ENCODE measurements around the gene UBE2N.

DNA sequence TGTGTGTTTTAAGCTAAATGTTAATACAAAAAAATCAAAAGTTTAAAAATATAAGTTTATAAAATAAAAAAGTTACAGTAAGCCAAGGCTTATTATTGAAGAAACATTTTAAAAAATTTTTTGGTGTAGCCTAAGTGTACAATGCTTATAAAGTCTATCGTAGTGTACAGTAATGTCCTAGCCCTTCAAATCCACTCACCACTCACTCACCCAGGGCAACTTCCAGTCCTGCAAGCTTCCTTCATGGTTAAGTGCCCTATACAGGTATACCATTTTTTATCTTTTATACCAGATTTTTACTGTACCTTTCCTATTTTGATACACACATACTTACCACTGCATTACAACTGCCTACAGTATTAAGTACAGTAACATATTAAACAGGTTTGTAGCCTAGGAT is 11.9 kb downstream of the UBE2N start:
- TF ChIP-seq, protein P1, sequence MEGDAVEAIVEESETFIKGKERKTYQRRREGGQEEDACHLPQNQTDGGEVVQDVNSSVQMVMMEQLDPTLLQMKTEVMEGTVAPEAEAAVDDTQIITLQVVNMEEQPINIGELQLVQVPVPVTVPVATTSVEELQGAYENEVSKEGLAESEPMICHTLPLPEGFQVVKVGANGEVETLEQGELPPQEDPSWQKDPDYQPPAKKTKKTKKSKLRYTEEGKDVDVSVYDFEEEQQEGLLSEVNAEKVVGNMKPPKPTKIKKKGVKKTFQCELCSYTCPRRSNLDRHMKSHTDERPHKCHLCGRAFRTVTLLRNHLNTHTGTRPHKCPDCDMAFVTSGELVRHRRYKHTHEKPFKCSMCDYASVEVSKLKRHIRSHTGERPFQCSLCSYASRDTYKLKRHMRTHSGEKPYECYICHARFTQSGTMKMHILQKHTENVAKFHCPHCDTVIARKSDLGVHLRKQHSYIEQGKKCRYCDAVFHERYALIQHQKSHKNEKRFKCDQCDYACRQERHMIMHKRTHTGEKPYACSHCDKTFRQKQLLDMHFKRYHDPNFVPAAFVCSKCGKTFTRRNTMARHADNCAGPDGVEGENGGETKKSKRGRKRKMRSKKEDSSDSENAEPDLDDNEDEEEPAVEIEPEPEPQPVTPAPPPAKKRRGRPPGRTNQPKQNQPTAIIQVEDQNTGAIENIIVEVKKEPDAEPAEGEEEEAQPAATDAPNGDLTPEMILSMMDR (IDR thresholded peaks at IDR 0.05; ENCODE audit: extremely low read depth in 1 of 2, insufficient read depth in 1 of 2, low read depth in 1 of 2, low read length in 2 of 2), result no peak
- TF ChIP-seq, protein P2, sequence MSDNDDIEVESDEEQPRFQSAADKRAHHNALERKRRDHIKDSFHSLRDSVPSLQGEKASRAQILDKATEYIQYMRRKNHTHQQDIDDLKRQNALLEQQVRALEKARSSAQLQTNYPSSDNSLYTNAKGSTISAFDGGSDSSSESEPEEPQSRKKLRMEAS (IDR thresholded peaks at IDR 0.05; ENCODE audit: insufficient read depth, insufficient read length), result no peak
- no peak for TF ChIP-seq POLR2AphosphoS5 (IDR thresholded peaks at IDR 0.05; ENCODE audit: insufficient read depth, low read depth, low read length)
- TF ChIP-seq POLR2A (IDR thresholded peaks at IDR 0.05; ENCODE audit: low read depth, low read length), result no peak
- TF ChIP-seq JUN (IDR thresholded peaks at IDR 0.05; ENCODE audit: borderline replicate concordance, insufficient read depth, insufficient read length, low read depth), result no peak
- TF ChIP-seq EZH2 (IDR thresholded peaks at IDR 0.05; ENCODE audit: borderline replicate concordance, low read depth, low read length, severe bottlenecking), result no peak

Measured in endothelial cell of umbilical vein (primary cell).